GM10847 (cell line): ENCODE measurements around the gene WDR11.
A peak's percentile ranks its signal among the peaks of the same experiment; 100 is the strongest.

Experiments used
- POLR2A ChIP-seq: IDR thresholded peaks from 2 replicates; pipeline ENCODE4 v1.6.1; 2011; ENCODE audit not compliant: insufficient read length; ENCODE audit errors: extremely low read depth

WDR11 gene, protein sequence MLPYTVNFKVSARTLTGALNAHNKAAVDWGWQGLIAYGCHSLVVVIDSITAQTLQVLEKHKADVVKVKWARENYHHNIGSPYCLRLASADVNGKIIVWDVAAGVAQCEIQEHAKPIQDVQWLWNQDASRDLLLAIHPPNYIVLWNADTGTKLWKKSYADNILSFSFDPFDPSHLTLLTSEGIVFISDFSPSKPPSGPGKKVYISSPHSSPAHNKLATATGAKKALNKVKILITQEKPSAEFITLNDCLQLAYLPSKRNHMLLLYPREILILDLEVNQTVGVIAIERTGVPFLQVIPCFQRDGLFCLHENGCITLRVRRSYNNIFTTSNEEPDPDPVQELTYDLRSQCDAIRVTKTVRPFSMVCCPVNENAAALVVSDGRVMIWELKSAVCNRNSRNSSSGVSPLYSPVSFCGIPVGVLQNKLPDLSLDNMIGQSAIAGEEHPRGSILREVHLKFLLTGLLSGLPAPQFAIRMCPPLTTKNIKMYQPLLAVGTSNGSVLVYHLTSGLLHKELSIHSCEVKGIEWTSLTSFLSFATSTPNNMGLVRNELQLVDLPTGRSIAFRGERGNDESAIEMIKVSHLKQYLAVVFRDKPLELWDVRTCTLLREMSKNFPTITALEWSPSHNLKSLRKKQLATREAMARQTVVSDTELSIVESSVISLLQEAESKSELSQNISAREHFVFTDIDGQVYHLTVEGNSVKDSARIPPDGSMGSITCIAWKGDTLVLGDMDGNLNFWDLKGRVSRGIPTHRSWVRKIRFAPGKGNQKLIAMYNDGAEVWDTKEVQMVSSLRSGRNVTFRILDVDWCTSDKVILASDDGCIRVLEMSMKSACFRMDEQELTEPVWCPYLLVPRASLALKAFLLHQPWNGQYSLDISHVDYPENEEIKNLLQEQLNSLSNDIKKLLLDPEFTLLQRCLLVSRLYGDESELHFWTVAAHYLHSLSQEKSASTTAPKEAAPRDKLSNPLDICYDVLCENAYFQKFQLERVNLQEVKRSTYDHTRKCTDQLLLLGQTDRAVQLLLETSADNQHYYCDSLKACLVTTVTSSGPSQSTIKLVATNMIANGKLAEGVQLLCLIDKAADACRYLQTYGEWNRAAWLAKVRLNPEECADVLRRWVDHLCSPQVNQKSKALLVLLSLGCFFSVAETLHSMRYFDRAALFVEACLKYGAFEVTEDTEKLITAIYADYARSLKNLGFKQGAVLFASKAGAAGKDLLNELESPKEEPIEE

DNA sequence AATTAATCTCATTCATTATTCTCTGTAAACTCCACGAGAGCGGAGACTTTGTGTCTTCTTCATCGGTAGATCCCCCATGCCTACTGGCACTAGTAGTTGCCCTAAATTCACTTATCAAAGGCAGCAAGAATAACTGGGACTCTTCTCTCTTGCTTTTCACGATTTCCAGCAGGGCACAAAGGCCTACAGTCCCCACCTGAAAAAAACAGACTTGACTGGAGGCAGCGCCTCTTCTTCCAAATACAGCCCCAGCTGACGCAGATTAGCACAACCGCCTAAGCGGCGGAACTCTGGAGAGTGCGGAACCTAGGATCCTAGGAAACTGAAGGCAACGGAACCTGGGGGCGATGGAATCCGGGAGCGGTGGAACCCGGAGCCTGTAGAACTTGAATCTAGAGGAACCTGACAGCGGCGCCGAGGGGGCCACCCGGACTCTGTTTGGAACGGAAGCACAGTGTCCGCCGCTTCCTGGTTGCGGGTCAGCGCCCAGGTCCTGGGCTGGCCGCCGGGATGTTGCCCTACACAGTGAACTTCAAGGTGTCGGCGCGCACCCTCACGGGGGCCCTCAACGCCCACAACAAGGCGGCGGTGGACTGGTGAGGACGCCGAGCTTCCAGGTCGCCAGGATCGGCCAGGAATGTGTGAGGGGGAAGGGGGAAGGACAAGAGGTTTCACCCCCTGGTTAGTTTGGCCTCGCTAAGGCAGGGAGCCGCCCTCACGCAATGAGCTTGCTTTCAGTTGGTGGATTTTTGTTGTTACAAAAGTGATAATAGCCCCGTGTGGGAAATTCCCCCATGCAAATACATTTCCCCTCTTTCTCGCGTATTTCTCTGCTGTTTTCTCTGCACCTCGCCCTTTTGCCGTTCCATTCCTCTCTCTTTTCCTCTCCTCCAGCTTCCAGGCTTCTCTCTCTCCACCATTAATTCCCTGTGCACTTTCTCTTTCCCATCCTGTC, at the start of gene WDR11:
TSS of gene WDR11 (plus strand) at position 452 of the 955 bp plus-strand sequence. CDS start at position 511, 59 bp downstream.
- peak; percentile 76 for TF ChIP-seq POLR2A

DNA sequence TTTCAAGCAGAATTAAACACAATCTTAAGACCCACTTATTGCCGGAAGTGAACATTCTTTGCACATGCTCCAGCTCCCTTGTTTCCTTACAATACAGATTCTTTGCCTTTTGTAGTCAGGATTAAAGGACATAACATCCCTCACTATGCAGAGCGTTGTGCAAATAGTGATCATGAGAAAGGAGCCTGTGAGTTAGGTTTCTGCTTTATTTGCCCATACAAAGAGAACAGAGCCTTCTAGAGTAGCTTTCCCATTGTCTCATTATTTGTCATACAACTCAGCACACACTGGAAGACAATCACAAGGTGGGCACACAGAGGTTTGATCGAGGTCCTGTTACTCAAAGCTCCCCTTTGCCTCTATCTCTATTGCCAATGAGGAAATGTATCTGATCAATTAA, 48.2 kb upstream of the WDR11 start:
- no peak for TF ChIP-seq POLR2A

DNA sequence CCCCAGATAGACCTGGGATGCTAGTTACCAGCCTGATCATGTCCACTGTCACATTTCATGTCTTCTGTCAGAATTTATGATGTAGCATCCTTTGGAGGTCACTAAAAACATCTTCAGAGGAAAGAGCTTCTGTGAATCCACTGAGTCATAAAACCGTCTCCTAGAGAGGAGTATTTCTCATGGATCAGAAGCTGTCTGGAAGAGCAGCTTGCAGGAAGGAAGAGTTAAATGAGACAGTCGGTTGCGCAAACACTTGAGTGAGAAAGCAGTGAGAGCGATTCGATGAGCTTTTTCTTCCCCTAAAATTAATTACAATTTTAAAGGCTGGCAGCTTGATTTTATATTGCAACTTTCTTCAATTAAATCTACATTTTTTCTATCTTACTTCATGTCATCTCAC, 47.2 kb upstream of the WDR11 start:
- no peak for TF ChIP-seq POLR2A

DNA sequence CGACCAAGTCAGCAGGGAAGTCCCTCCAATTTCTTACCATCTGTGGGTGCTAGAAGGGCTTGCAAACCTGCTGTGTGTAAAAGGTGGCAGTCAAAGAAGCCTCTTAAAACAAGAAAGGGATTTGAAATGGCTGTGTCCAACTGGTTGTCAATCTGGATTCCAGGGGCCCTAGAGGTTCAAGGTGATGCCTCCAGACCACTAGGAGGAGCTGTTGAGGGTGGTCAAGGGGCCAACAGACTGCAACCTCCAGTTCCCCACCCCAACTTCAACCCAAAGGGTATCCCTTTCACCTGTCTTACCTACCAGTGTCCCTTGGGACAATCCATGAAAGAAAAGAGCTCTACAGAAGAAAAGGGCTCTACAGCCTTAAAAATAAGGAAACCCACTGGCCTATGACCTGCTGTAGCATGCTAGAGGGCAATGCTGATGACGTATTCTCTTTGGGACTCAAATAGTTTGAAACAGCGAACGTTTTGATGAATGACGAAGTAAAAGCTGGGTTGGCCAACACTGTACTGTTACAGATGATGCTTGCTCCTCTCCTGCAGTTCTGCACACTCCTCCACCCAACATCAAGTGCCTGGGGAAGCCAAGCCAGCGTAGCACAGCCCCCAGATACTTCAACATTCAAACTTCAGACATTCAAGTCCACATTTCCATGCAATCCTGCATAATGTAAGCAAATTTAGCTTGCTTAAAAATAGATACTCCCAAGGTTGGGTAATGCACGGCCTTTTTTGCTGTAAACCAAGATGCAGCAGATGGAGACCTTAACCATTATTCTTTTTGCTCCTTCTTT, 45.9 kb upstream of the WDR11 start:
- TF ChIP-seq POLR2A, result no peak

DNA sequence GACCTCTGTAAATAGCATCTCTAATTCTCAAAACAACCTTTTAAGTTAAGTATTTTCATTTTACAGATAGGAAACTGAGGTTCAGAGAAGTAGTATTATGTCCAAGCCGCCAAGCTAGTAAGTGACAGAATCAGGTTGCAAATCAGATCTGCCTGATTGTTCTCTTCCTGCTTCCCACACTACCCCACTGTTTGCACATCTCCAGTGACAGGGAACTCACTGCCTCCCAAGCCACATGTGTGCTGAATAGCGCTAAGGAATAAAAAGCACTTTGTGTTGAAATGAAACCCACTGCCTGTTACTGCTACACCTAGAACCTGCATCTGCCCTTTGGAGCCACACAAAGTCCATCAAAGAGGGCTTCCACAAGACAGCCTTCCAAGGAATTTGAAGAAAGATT, 45.1 kb upstream of the WDR11 start:
- no peak for TF ChIP-seq POLR2A

DNA sequence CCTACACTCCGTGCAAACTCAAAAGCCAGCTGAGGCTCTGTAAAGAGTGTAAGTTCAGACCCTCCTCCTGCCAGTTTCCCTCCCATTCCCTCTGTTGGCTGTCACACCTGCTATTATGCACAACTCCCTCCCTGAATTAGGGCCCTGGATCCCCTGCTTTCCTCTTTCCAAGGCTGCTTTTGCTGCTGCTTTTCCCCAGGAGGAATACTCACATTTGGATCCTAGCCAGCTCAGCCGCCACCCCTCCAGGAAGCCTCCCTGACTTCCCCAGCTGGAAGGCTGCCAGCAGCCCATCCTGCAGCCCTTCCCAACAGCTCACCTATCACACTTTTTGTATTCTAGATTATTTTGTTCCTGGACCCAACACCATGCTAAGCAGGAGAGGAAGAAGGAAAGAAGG, 40.9 kb upstream of the WDR11 start:
- TF ChIP-seq POLR2A, result no peak

DNA sequence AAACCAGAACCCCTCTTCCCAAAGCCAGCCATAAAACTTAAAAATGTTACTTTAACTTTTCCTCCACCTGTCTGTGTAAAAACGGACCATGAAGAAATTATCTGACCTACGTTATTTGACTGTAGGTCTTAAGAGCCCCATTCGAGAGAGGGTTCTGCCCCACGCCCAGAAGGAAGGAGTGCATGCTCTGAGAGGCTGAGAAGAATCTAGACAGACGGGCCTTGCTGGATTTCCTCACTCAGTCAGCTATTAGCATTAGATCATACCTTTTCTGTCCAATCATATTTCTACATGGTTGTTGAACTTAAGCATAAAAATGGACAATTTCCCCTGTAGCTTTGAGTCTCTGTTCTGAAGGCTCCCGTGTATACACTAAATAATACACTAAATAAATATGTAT, 38.1 kb upstream of the WDR11 start:
- TF ChIP-seq POLR2A, result no peak

DNA sequence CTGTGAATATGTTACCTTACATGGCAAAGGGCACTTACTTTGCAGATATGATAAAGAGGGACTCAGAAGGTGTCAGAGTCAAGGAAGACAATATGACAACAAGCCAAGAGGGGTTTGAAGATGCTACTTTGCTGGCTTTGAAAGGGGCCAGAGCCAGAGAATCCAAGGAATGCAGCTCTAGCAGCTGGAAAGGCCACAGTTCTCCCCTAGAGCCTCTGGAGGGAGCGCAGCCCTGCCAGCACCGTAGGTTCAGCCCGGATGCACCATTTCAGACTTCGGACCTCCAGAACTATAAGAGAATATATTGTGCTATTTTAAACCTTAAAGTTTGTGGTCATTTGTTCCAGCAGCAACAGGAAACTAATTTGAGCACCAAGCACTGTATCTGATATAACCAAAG, 32.9 kb upstream of the WDR11 start:
- no peak for TF ChIP-seq POLR2A

DNA sequence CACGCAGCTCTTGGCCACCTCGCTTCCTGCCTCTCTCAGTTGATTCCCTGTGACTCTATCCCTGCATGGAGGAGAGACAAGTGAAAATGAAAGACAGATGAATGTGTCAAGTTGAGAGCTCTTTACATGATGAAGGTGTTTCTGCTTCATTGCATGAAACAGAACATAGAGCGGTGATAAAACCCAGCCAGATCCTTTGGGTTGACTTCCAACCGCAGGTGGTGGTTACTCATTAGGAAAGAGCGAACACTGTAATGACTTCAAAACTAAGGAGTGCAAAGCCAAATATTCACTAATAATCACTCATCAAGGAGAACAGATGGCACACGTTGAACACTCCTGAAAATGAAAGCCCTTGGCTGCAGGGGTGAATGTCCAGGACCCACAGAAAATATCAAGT, 31.8 kb upstream of the WDR11 start:
- TF ChIP-seq POLR2A, result no peak

DNA sequence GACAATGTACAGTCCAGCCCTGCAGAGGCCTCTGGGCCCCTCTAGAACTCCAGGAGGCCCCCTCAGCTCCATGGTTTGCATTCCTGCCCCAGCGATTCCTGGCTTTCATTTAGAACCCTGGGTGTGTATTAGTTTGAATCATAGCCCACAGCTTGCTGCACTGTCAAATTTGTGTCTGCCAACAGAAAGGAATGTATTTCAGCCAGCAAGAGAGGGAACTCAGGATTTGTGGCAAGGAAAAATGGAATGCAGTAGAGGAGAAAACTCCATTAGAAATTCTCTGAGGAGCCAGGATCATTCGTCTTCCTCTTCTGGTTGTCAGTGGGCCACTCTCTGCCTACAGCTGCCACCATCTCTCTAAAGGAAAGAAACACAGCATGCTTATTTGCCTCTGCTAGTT, 27.9 kb upstream of the WDR11 start:
- no peak for TF ChIP-seq POLR2A

DNA sequence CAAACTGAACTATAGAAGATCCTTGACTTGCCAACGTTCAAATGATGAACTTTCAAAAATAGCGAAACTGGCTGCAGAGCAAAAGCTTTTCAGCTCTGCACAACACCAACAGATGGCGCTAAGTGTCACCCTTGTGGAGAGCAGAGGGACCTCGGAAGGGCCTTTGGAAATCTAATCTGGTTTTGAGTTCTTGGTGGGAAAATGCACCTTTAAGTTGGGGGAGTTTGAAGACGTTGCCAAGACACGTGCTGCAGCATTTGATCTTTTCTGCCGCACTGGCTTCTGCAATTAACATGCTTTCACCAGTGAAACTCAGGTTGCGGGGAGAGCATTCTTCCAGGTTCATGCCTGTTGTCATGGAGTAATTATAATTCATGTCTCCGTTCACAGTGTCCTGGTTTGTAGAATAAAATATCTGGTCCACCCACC, 26.3 kb upstream of the WDR11 start:
- TF ChIP-seq POLR2A, result no peak

DNA sequence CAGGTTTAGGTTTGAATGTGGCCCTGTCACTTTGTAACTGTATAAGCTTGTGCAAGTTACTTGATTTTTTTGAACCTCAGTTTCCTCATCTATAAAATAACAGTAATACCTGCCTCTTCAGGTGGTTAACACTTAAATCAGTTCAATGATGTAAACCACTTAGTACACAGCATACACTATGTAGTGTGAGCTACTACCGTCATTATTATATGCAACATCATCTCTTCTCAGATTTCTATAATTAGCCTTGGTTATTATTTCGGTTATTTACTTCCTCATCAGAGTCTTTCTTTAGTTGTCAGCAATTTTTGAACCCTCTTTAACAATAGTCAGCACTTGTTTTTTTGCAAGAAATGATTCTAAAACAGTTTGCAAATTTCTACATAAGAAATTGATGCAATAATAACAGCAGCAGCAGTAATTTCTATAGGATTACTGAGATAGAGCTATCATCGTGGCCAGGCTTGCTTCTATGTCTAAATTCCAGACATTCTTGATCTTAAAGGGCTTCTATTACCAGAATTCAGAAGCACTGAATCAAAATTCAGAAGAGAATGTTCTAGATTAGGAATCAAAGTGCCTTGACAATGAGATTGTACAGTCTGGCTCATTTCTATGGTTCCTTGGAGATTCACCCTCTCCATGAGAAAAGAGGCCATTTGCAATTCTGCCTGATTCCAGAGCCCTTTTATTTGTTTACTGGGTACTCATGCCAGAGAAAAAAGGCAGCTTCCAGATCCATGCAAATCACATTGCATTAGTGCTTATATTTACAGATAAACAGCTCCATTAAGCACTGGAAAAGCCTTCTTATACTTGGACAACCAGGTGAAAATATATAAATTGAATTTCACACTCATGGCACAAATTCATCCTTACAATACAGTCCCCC, 25.0 kb upstream of the WDR11 start:
- no peak for TF ChIP-seq POLR2A

DNA sequence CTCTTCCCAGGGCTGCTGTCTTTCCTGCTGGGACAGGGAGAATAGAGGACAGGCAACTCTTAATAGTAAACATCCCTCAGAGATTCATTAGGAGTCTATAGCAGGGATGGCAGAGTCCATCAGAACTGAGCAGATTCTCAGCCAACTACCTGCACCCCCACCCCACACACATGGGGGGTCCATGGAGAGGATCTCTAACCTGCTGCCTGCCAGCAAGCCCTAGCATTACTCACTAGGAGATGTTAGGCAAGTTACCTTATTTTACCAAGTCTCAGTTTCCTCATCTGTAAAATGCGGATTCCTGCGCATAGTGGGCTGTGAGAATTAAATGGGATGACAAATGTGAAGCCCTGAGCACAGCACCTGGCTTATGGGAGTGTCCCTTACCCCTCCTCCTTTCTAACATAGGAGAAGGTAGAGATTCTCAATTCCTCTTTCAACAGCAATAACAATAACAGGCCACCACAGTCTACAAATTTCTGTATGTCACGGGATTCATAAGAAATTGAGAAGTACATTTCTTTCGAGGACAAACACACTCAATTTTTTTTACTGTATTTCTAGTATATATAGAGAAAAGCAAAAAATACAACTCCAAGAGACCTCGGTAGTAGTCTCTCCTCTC, 23.8 kb upstream of the WDR11 start:
- no peak for TF ChIP-seq POLR2A
